ENCODE data around the gene RNH1. TPM values are rescaled to one million over a fixed set of nuclear protein-coding genes. Genes with fewer than 3 reads are reported as not detected.

RNH1 gene
- total RNA-seq, 2 donors from 2014 or later = 108 to 127 TPM

GRCh38 chr11:503179-503981 lies 3.7 kb downstream of the RNH1 start:
- no peaks in the 10 kb centered on the region for H3K9me3 ChIP-seq (ENCODE audit: control insufficient read depth, low read length, poor library complexity, severe bottlenecking)
- ATAC-seq (no peak), DNase-seq (no peak)
- peak overlapping the region; percentile 27 for H3K27ac Mint-ChIP-seq
- no peaks in the 10 kb centered on the region for H3K27me3 Mint-ChIP-seq
- peaks cover under 1% of the 10 kb centered on the region for H3K36me3 Mint-ChIP-seq (ENCODE audit: low read depth)
- peaks cover 16% of the 10 kb centered on the region for H3K4me1 Mint-ChIP-seq
- H3K4me3 Mint-ChIP-seq = peak overlapping the region; percentile 86

- Mint-ChIP-seq H3K4me1 (peaks cover 17% of the 10 kb centered on the region), H3K27me3 (no peaks in the 10 kb centered on the region), H3K36me3 (ENCODE audit: low read depth) (peaks cover 5% of the 10 kb centered on the region), H3K27ac (peak overlapping the region; percentile 27), H3K4me3 (peak overlapping the region; percentile 12)
- DNase-seq (no peak), ATAC-seq (no peak)
- H3K9me3 ChIP-seq (ENCODE audit: control insufficient read depth, low read length, poor library complexity, severe bottlenecking) = no peaks in the 10 kb centered on the region
Observed at GRCh38 chr11:502288-503178, 4.5 kb downstream of the RNH1 start.

- Mint-ChIP-seq H3K4me1 (peaks cover 19% of the 10 kb centered on the region), H3K4me3 (no peak overlapping the region), H3K27ac (peak overlapping the region; percentile 27), H3K27me3 (no peaks in the 10 kb centered on the region), H3K36me3 (ENCODE audit: low read depth) (peaks cover 10% of the 10 kb centered on the region)
- H3K9me3 ChIP-seq (ENCODE audit: control insufficient read depth, low read length, poor library complexity, severe bottlenecking) = no peaks in the 10 kb centered on the region
- DNase-seq (no peak), ATAC-seq (no peak)
Observed at GRCh38 chr11:501683-502287, 5.3 kb downstream of the RNH1 start.

GRCh38 chr11:501001-501682 lies 5.9 kb downstream of the RNH1 start:
- no peak for DNase-seq
- H3K4me1 Mint-ChIP-seq = peaks cover 15% of the 10 kb centered on the region
- H3K4me3 Mint-ChIP-seq = peak overlapping the region; percentile 49
- peaks cover 10% of the 10 kb centered on the region for H3K36me3 Mint-ChIP-seq (ENCODE audit: low read depth)
- H3K27ac Mint-ChIP-seq = peak overlapping the region; percentile 4
- H3K27me3 Mint-ChIP-seq = no peaks in the 10 kb centered on the region
- H3K9me3 ChIP-seq (ENCODE audit: control insufficient read depth, low read length, poor library complexity, severe bottlenecking) = no peaks in the 10 kb centered on the region
- no peak for ATAC-seq

- no peak overlapping the region for H3K4me3 Mint-ChIP-seq
Observed at GRCh38 chr11:499201-500076, 7.6 kb downstream of the RNH1 start.

GRCh38 chr11:498297-499181 lies 8.5 kb downstream of the RNH1 start:
- Mint-ChIP-seq H3K4me1 (peaks cover 11% of the 10 kb centered on the region), H3K27ac (no peak overlapping the region), H3K27me3 (no peaks in the 10 kb centered on the region), H3K4me3 (no peak overlapping the region), H3K36me3 (ENCODE audit: low read depth) (peaks cover 12% of the 10 kb centered on the region)
- H3K9me3 ChIP-seq (ENCODE audit: control insufficient read depth, low read length, poor library complexity, severe bottlenecking) = no peaks in the 10 kb centered on the region
- ATAC-seq = no peak
- no peak for DNase-seq

More at GRCh38 chr11:499201-500076, 7.6 kb downstream of the RNH1 start:
- peaks cover 15% of the 10 kb centered on the region for H3K4me1 Mint-ChIP-seq
- peaks cover 12% of the 10 kb centered on the region for H3K36me3 Mint-ChIP-seq (ENCODE audit: low read depth)
- no peaks in the 10 kb centered on the region for H3K27me3 Mint-ChIP-seq
- no peak for ATAC-seq
- no peak overlapping the region for H3K27ac Mint-ChIP-seq
- DNase-seq = no peak
- H3K9me3 ChIP-seq (ENCODE audit: control insufficient read depth, low read length, poor library complexity, severe bottlenecking) = no peaks in the 10 kb centered on the region

- no peaks in the 10 kb centered on the region for H3K27me3 Mint-ChIP-seq
- H3K9me3 ChIP-seq (ENCODE audit: control insufficient read depth, low read length, poor library complexity, severe bottlenecking) = no peaks in the 10 kb centered on the region
- peaks cover 6% of the 10 kb centered on the region for H3K4me1 Mint-ChIP-seq
- DNase-seq (no peak), ATAC-seq (no peak)
- no peak overlapping the region for H3K27ac Mint-ChIP-seq
- H3K4me3 Mint-ChIP-seq = no peak overlapping the region
- H3K36me3 Mint-ChIP-seq (ENCODE audit: low read depth) = peaks cover 12% of the 10 kb centered on the region
Observed at GRCh38 chr11:497565-498296, 9.3 kb downstream of the RNH1 start.

GRCh38 chr11:496834-497564 lies 10.0 kb downstream of the RNH1 start:
- H3K9me3 ChIP-seq (ENCODE audit: control insufficient read depth, low read length, poor library complexity, severe bottlenecking) = no peaks in the 10 kb centered on the region
- no peak overlapping the region for H3K27ac Mint-ChIP-seq
- no peak overlapping the region for H3K4me3 Mint-ChIP-seq
- DNase-seq (no peak), ATAC-seq (no peak)
- peaks cover 12% of the 10 kb centered on the region for H3K36me3 Mint-ChIP-seq (ENCODE audit: low read depth)
- peaks cover 6% of the 10 kb centered on the region for H3K4me1 Mint-ChIP-seq
- H3K27me3 Mint-ChIP-seq = no peaks in the 10 kb centered on the region

- ATAC-seq = no peak
- no peaks in the 10 kb centered on the region for H3K9me3 ChIP-seq (ENCODE audit: control insufficient read depth, low read length, poor library complexity, severe bottlenecking)
- peaks cover 6% of the 10 kb centered on the region for H3K4me1 Mint-ChIP-seq
- peaks cover 12% of the 10 kb centered on the region for H3K36me3 Mint-ChIP-seq (ENCODE audit: low read depth)
- no peak overlapping the region for H3K4me3 Mint-ChIP-seq
- H3K27ac Mint-ChIP-seq = no peak overlapping the region
- no peak for DNase-seq
- H3K27me3 Mint-ChIP-seq = no peaks in the 10 kb centered on the region
Observed at GRCh38 chr11:495537-495931, 11.5 kb downstream of the RNH1 start.

GRCh38 chr11:494761-495536 lies 12.1 kb downstream of the RNH1 start:
- Mint-ChIP-seq H3K4me3 (no peak overlapping the region), H3K27me3 (no peaks in the 10 kb centered on the region), H3K4me1 (peaks cover 6% of the 10 kb centered on the region), H3K36me3 (ENCODE audit: low read depth) (peaks cover 12% of the 10 kb centered on the region), H3K27ac (no peak overlapping the region)
- DNase-seq (no peak), ATAC-seq (no peak)
- H3K9me3 ChIP-seq (ENCODE audit: control insufficient read depth, low read length, poor library complexity, severe bottlenecking) = no peaks in the 10 kb centered on the region

All from T-helper 17 cell (primary cell).